CD4-positive, CD25-positive, alpha-beta regulatory T cell (primary cell): ENCODE measurements around the gene WNT7B. TPM values are rescaled to one million over a fixed set of nuclear protein-coding genes. Genes with fewer than 3 reads are reported as not detected.

Experiments used
- ATAC-seq, 2 donors: fragments of 150-1000 bp; cut with Tn5 transposase; one replicate each; pipeline ENCODE4 v1.10.0; 2021; ENCODE audit warnings: low read depth in 2 of 2, moderate number of reproducible peaks in 2 of 2, moderate library complexity in 1 of 2
- DNase-seq, 3 donors: peaks; one replicate each; pipeline versions ENCODE4 v3.0.0 to v3.0.0-alpha.2; 2012 to 2022; ENCODE audit warnings: mixed read lengths in 1 of 3
- H3K27ac ChIP-seq: one replicate; pipeline ENCODE4 v1.7.0; 2013; ENCODE audit warnings: mild to moderate bottlenecking, low read length; ENCODE audit not compliant: insufficient read depth, poor library complexity, severe bottlenecking
- H3K27me3 ChIP-seq: one replicate; pipeline ENCODE4 v1.7.0; 2013; ENCODE audit warnings: low read length; ENCODE audit not compliant: control insufficient read depth, insufficient read depth
- H3K36me3 ChIP-seq: one replicate; pipeline ENCODE4 v1.7.0; 2013; ENCODE audit warnings: mild to moderate bottlenecking, low read length, moderate library complexity; ENCODE audit not compliant: control insufficient read depth, insufficient read depth
- H3K4me1 ChIP-seq: 2 replicates; pipeline ENCODE4 v1.7.0; 2013; ENCODE audit warnings: mild to moderate bottlenecking, low read length; ENCODE audit not compliant: insufficient read depth, control insufficient read depth, poor library complexity, severe bottlenecking
- H3K4me3 ChIP-seq: one replicate; pipeline ENCODE4 v1.7.0; 2013; ENCODE audit warnings: low read depth, mild to moderate bottlenecking, low read length, moderate library complexity
- H3K9me3 ChIP-seq, 2 experiments: 1 replicate in 1 of 2; 2 replicates in 1 of 2; pipeline ENCODE4 v1.7.0; 2013; ENCODE audit warnings: low read length in 2 of 2, mild to moderate bottlenecking in 1 of 2, moderate library complexity in 1 of 2; ENCODE audit not compliant: control insufficient read depth in 2 of 2
- H3K27ac Mint-ChIP-seq, 3 donors: one replicate each; pipeline ENCODE4 v1.8.0; 2020 to 2022; ENCODE audit warnings: mild to moderate bottlenecking in 3 of 3, mixed read lengths in 3 of 3, moderate library complexity in 2 of 3
- H3K27me3 Mint-ChIP-seq: one replicate; pipeline ENCODE4 v1.8.0; 2022; ENCODE audit warnings: mild to moderate bottlenecking, mixed read lengths
- H3K36me3 Mint-ChIP-seq: one replicate; pipeline ENCODE4 v1.8.0; 2020; ENCODE audit warnings: mixed read lengths
- H3K4me1 Mint-ChIP-seq, 4 donors: one replicate each; pipeline ENCODE4 v1.8.0; 2020 to 2022; ENCODE audit warnings: mixed read lengths in 4 of 4, mild to moderate bottlenecking in 1 of 4
- H3K4me3 Mint-ChIP-seq, 4 donors: one replicate each; pipeline ENCODE4 v1.8.0; 2020 to 2022; ENCODE audit warnings: mild to moderate bottlenecking in 4 of 4, mixed read lengths in 4 of 4, moderate library complexity in 3 of 4
- H3K9me3 Mint-ChIP-seq, 7 donors: one replicate each; pipeline ENCODE4 v1.8.0; 2020 to 2022; ENCODE audit warnings: mixed read lengths in 7 of 7, mild to moderate bottlenecking in 3 of 7, moderate library complexity in 2 of 7
- polyA plus RNA-seq, 4 donors: library from polyadenylated mRNA; unstranded; fragments of 300-500 nt; fragmentation: Illumina TruSeq; gene quantifications; one replicate each; pipeline ENCODE4 v1.2.3, GENCODE V29; 2021
- total RNA-seq: library from RNA; stranded (reverse); gene quantifications from one replicate; pipeline ENCODE4 v1.2.3, GENCODE V29; 2022

Gene WNT7B
- total and polyA plus RNA-seq, 5 donors from 2014 or later = not detected

GRCh38 chr22:45929649-45930048, 47.3 kb downstream of the WNT7B start:
- H3K36me3 Mint-ChIP-seq = no peaks in the 10 kb centered on the region
- peaks cover 0 to 2% (median 0%) of the 10 kb centered on the region in 7 donors for H3K9me3 Mint-ChIP-seq
- H3K4me3 Mint-ChIP-seq = no peak overlapping the region

GRCh38 chr22:45928726-45929368, 48.1 kb downstream of the WNT7B start:
- H3K9me3 ChIP-seq = no peaks in the 10 kb centered on the region
- ATAC-seq (no peak), DNase-seq (no peak)
- H3K4me3 ChIP-seq = no peak overlapping the region
- H3K27ac Mint-ChIP-seq = no peak overlapping the region
- peaks cover 0 to 2% (median 0%) of the 10 kb centered on the region in 7 donors for H3K9me3 Mint-ChIP-seq
- no peak overlapping the region for H3K27ac ChIP-seq
- no peaks in the 10 kb centered on the region for H3K27me3 Mint-ChIP-seq
- H3K4me1 Mint-ChIP-seq = no peaks in the 10 kb centered on the region
- H3K4me3 Mint-ChIP-seq = no peak overlapping the region
- no peaks in the 10 kb centered on the region for H3K36me3 Mint-ChIP-seq
- H3K27me3 ChIP-seq = no peaks in the 10 kb centered on the region
- H3K4me1 ChIP-seq = no peaks in the 10 kb centered on the region
- no peaks in the 10 kb centered on the region for H3K36me3 ChIP-seq

More at GRCh38 chr22:45929649-45930048, 47.3 kb downstream of the WNT7B start:
- Mint-ChIP-seq H3K27me3 (no peaks in the 10 kb centered on the region), H3K4me1 (no peaks in the 10 kb centered on the region), H3K27ac (no peak overlapping the region)
- Histone ChIP-seq H3K4me1 (no peaks in the 10 kb centered on the region), H3K4me3 (no peak overlapping the region), H3K36me3 (no peaks in the 10 kb centered on the region), H3K27ac (no peak overlapping the region), H3K27me3 (no peaks in the 10 kb centered on the region), H3K9me3 (no peaks in the 10 kb centered on the region)
- DNase-seq (no peak), ATAC-seq (no peak)

GRCh38 chr22:45927059-45927458, 49.9 kb downstream of the WNT7B start:
- H3K4me1 Mint-ChIP-seq = no peaks in the 10 kb centered on the region

GRCh38 chr22:45926433-45926832, 50.5 kb downstream of the WNT7B start:
- Histone ChIP-seq H3K27ac (no peak overlapping the region), H3K36me3 (no peaks in the 10 kb centered on the region), H3K27me3 (no peaks in the 10 kb centered on the region), H3K9me3 (no peaks in the 10 kb centered on the region), H3K4me1 (no peaks in the 10 kb centered on the region), H3K4me3 (no peak overlapping the region)
- Mint-ChIP-seq H3K27ac (no peak overlapping the region), H3K4me1 (no peaks in the 10 kb centered on the region), H3K4me3 (no peak overlapping the region), H3K27me3 (no peaks in the 10 kb centered on the region), H3K9me3 (peaks cover 0 to 2% (median 0%) of the 10 kb centered on the region in 7 donors), H3K36me3 (no peaks in the 10 kb centered on the region)
- ATAC-seq (no peak), DNase-seq (no peak)

More at GRCh38 chr22:45927059-45927458, 49.9 kb downstream of the WNT7B start:
- Histone ChIP-seq H3K27me3 (no peaks in the 10 kb centered on the region), H3K9me3 (no peaks in the 10 kb centered on the region), H3K4me1 (no peaks in the 10 kb centered on the region), H3K27ac (no peak overlapping the region), H3K36me3 (no peaks in the 10 kb centered on the region), H3K4me3 (no peak overlapping the region)
- ATAC-seq (no peak), DNase-seq (no peak)
- Mint-ChIP-seq H3K27me3 (no peaks in the 10 kb centered on the region), H3K4me3 (no peak overlapping the region), H3K9me3 (peaks cover 0 to 2% (median 0%) of the 10 kb centered on the region in 7 donors), H3K27ac (no peak overlapping the region), H3K36me3 (no peaks in the 10 kb centered on the region)

GRCh38 chr22:45925811-45926351, 51.1 kb downstream of the WNT7B start:
- Mint-ChIP-seq H3K4me1 (no peaks in the 10 kb centered on the region), H3K27me3 (no peaks in the 10 kb centered on the region), H3K4me3 (no peak overlapping the region), H3K36me3 (no peaks in the 10 kb centered on the region), H3K27ac (no peak overlapping the region), H3K9me3 (peaks cover 0 to 2% (median 0%) of the 10 kb centered on the region in 7 donors)
- DNase-seq = no peak
- Histone ChIP-seq H3K9me3 (no peaks in the 10 kb centered on the region), H3K4me3 (no peak overlapping the region), H3K27ac (no peak overlapping the region), H3K4me1 (no peaks in the 10 kb centered on the region), H3K36me3 (no peaks in the 10 kb centered on the region), H3K27me3 (no peaks in the 10 kb centered on the region)
- ATAC-seq = no peak

GRCh38 chr22:45923835-45924234, 53.1 kb downstream of the WNT7B start:
- H3K27ac ChIP-seq = no peak overlapping the region
- ATAC-seq (no peak), DNase-seq (no peak)
- no peaks in the 10 kb centered on the region for H3K9me3 ChIP-seq
- Mint-ChIP-seq H3K27me3 (no peaks in the 10 kb centered on the region), H3K9me3 (no peaks in the 10 kb centered on the region), H3K4me1 (no peaks in the 10 kb centered on the region), H3K4me3 (no peak overlapping the region), H3K36me3 (no peaks in the 10 kb centered on the region), H3K27ac (no peak overlapping the region)
- no peaks in the 10 kb centered on the region for H3K4me1 ChIP-seq
- no peaks in the 10 kb centered on the region for H3K27me3 ChIP-seq
- H3K36me3 ChIP-seq = no peaks in the 10 kb centered on the region
- no peak overlapping the region for H3K4me3 ChIP-seq

- Histone ChIP-seq H3K27ac (no peak overlapping the region), H3K36me3 (no peaks in the 10 kb centered on the region), H3K9me3 (no peaks in the 10 kb centered on the region), H3K4me3 (no peak overlapping the region), H3K27me3 (no peaks in the 10 kb centered on the region), H3K4me1 (no peaks in the 10 kb centered on the region)
- no peak for ATAC-seq
- H3K4me1 Mint-ChIP-seq = no peaks in the 10 kb centered on the region
- no peaks in the 10 kb centered on the region for H3K27me3 Mint-ChIP-seq
- H3K36me3 Mint-ChIP-seq = no peaks in the 10 kb centered on the region
- DNase-seq = no peak
- no peaks in the 10 kb centered on the region for H3K9me3 Mint-ChIP-seq
- no peak overlapping the region for H3K27ac Mint-ChIP-seq
- no peak overlapping the region for H3K4me3 Mint-ChIP-seq
Measured at GRCh38 chr22:45923212-45923611, 53.8 kb downstream of the WNT7B start.

- Mint-ChIP-seq H3K27ac (no peak overlapping the region), H3K9me3 (no peaks in the 10 kb centered on the region), H3K27me3 (no peaks in the 10 kb centered on the region), H3K36me3 (no peaks in the 10 kb centered on the region), H3K4me1 (no peaks in the 10 kb centered on the region), H3K4me3 (no peak overlapping the region)
- ATAC-seq (no peak), DNase-seq (no peak)
- Histone ChIP-seq H3K27me3 (no peaks in the 10 kb centered on the region), H3K4me3 (no peak overlapping the region), H3K9me3 (no peaks in the 10 kb centered on the region), H3K27ac (no peak overlapping the region), H3K36me3 (no peaks in the 10 kb centered on the region), H3K4me1 (no peaks in the 10 kb centered on the region)
Measured at GRCh38 chr22:45922661-45923060, 54.3 kb downstream of the WNT7B start.
